HG03045 (cell line): ENCODE results near the gene MAP1B.

Source experiments
- ATAC-seq: cut with Tn5 transposase; IDR thresholded peaks from one replicate; pipeline ENCODE4 v1.9.1; 2021; ENCODE audit warnings: mild to moderate bottlenecking, moderate library complexity; ENCODE audit not compliant: unreplicated experiment

The MAP1B gene

DNA sequence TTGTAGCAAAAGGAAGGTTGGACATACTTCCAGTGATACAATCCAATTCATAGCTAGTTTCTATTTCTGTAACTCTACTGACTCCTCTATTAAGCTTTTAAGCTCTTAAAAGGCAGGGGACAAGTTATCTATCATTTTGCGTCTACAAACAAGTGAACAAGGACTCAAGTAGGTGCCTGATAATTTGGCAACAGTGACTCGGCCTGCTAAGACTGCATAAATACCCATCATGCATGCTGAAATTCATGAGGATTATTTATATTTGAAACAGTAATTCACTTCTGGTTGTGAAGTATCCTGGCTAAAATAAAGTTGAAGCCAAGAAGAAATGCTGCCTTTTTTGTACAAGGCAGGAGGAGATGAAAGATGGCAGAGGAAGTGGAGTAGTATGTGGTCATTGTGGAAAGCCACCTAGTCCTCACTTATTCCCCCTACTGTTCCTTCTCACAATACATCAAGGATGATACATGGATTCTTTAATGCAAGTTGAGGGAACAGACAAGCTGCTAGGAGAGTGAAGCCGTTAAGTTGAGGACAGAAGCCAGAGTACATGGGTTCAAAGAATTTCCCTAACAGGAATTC, 138.8 kb downstream of the MAP1B start:
- no peak for ATAC-seq

DNA sequence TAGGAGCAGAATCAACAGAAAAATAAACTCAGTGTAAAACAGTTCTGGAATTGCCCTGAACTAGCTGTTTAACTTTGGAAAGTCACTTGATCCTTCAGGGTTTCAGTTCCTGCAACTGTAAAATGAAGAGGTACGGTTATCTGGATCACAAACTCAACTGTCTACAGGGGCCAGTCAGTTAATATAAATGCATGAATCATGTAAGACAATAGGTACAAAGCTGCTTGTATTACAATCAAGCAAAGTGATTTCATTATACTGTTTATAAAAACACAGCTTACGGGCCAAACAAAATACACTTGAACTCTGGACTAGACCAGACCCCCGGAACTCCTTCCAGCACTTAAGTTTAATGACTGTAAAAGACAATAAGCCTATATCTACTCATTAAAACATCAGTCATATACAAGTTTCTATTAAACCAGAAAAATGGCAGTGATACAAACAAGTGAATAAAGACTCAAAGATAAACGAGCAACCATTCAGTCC, 139.7 kb downstream of the MAP1B start:
- ATAC-seq, result no peak

DNA sequence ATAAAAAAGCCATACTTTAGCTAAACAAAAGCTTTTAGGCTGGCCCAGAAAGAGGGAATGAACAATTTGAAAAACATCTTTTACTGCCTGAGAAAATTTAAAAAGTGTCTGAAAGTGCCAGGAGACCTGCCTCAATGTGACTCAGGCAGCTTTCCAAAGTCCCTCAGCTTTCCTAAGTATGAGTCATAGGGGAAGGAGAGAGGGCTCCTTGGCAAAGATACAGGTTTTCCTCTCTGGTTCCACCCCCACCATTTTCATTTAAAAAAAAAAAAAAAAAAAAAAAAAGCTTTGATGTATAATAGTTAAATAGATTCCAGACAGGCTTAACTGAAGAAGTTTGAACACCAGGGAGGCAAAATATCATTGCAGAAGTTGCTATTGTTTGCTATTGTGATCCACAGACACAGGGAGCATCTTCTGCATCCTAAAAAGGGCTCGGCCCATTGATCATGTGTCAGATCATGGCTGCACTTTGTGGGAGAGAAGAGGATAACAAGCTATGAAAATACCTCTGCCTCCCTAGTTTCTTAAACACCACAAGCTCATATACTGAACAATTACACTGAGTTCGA, 141.2 kb downstream of the MAP1B start:
- ATAC-seq, result no peak

DNA sequence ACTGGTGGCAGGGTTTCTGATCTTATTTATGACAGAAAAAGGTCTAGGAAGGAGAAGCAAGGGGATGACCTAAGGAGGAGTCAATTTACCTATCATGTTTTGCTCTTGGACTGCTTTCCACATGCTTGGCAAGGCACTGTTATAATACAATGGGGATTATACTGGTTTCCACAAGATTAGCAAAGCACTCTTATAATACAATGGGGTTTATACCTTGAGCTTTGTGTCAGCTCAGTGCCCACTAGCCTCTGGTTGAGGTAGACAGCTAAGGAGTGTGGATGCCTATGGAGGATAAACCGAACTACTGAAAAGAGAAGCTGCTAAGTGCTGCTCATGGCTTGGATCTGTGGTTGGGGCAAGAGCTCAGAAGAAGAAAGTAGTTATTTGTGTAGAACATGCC, 144.1 kb downstream of the MAP1B start:
- ATAC-seq, result no peak

DNA sequence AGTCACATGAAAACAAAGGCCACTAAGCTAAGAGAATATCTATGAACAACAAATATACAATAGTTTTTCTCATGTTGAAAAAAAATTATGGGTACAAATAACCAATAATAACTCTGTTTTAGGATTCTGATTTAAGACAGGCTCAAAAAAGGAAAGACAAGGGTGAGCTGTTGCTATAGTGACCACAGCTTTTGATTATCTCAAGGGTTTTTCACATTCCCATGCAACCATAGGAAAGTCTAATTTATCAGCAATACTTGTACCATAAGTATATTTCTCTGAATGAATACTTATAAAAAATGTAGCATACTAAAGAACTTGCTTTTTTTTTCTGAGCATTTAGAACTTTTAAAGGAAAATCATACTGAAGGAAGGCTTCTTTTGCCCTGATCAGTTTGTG, 144.7 kb downstream of the MAP1B start:
- no peak for ATAC-seq

DNA sequence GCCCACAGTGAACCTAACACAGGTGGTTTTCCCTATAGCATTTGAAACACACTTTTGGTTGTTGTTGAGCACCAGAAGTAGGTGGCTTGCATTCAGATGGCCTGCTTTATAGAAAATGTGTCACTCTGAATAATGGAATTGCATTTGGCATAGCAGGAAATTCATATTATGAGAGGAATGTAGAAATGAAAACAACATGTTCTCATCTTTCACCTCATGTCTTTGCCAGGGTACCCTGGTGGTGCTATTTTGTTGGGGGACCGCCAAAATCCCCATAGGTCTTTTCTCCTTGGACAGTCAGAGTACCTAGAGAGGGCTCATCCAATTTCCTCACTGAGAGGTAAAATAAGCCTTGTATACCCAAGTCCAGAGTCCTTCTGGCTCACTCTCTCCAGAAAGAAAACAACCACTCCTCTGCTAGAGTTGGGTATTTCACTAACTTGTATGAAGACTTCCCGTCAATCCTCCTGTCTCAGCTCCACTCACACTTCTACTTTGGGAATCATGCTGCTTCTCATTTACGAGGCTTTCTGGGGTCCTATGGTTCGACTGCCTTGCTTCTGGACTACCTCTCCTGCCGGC, 145.4 kb downstream of the MAP1B start:
- no peak for ATAC-seq

DNA sequence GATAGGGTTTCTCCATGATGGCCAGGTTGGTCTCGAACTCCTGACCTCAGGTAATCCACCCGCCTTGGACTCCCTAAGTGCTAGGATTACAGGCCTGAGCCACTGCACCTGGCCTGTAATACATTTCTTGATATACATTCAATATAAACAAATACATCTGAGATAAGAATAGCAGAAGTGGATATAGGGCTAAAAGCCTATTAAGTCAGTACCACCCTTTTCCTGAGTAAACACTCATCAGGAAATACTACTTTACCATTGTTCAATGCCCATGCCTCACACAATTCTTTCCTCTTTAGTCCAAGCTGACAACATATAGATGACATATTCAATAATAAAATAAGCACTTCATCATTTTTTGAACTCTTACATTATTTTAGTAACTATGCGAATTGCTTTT, 148.0 kb downstream of the MAP1B start:
- ATAC-seq, result no peak

DNA sequence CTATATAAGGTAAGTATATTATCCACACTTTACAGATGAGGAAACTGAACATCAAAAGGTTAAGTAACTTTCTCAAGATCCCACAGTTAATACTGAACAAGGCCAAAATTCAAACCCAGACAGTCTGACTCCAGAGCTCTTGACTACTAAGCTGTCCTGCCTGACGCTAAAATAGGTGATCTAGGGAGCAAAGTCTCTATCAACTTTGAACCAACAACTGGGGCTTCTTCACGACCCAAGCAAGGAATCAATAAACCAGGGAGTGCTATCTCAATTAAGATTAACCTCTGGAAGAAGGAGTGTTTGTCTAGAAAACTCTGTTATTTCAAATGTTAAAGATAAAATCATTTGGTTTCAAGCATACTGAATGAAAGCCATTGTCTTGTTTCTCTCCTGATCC, 148.4 kb downstream of the MAP1B start:
- ATAC-seq, result no peak

DNA sequence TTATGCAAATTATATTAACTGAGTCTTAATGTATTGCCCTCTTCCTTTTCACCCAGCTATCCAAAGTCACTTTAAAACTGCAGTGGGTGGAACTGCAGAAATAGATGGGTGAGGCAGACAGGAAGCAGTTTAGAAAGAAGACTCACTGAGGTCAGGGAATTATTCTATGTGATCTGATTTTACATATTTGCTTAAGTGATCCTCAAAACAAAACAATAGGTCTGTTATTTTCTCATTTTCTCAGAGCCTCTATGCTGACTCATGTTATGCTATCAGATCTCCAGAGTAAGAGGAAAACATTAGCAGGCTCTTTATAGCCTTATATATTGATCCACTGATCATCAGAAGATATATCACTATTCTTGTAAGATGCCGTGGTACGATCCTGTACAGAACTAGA, 149.3 kb downstream of the MAP1B start:
- ATAC-seq, result no peak
